Activated CD8-positive, alpha-beta T cell treated with anti-CD3 and anti-CD28 coated beads for 36 hours (primary cell): ENCODE results near the gene ADPRHL1. TPM values are rescaled to one million over a fixed set of nuclear protein-coding genes. Genes with fewer than 3 reads are reported as not detected.

ENCODE experiments used
- ATAC-seq: fragments of 200-7000 bp; cut with Tn5 transposase; one replicate; pipeline ENCODE4 v1.10.0; 2021; ENCODE audit warnings: mild to moderate bottlenecking, moderate library complexity
- CTCF ChIA-PET: fragments of 350-600 bp; sonication (Branson Sonifier 250); formaldehyde crosslinking; loops from one replicate; lab custom pipeline; 2021; ENCODE audit warnings: antibody characterized with exemption; lab: Charles Lee
- POLR2A ChIA-PET: fragments of 350-600 bp; sonication (Branson Sonifier 250); formaldehyde crosslinking; loops from one replicate; lab custom pipeline; 2021; ENCODE audit warnings: antibody characterized with exemption; lab: Charles Lee
- DNase-seq: peaks from one replicate; pipeline ENCODE4 v3.0.0-alpha.2; 2020
- H3K27ac Mint-ChIP-seq: one replicate; pipeline ENCODE4 v1.8.0; 2021; ENCODE audit warnings: mild to moderate bottlenecking, mixed read lengths
- H3K27me3 Mint-ChIP-seq: one replicate; pipeline ENCODE4 v1.8.0; 2021; ENCODE audit warnings: mixed read lengths
- H3K36me3 Mint-ChIP-seq: one replicate; pipeline ENCODE4 v1.8.0; 2021; ENCODE audit warnings: low read depth, mixed read lengths
- H3K4me1 Mint-ChIP-seq: one replicate; pipeline ENCODE4 v1.8.0; 2021; ENCODE audit warnings: low read depth, mixed read lengths
- H3K4me3 Mint-ChIP-seq: one replicate; pipeline ENCODE4 v1.8.0; 2021; ENCODE audit warnings: mild to moderate bottlenecking, moderate library complexity, mixed read lengths
- H3K9me3 Mint-ChIP-seq: one replicate; pipeline ENCODE4 v1.8.0; 2021; ENCODE audit warnings: mixed read lengths
- CTCF ChIP-seq: fragments of 200-600 bp; IDR thresholded peaks from one replicate; pipeline ENCODE4 v1.8.0; 2022; ENCODE audit warnings: antibody characterized with exemption, mild to moderate bottlenecking
- intact Hi-C: fragments of 100-400 bp; cut with micrococcal nuclease; formaldehyde crosslinking; loops from one replicate; pipeline ENCODE4 v1.10.0; 2022
- total RNA-seq, 2 experiments: library from RNA; stranded (reverse); gene quantifications; one replicate each; pipeline ENCODE4 v1.2.3, GENCODE V29; 2021

The ADPRHL1 gene
- total RNA-seq, 2 experiments from 2014 or later = 0.23 to 0.36 TPM

GRCh38 chr13:113412440-113412839, 40.8 kb downstream of the ADPRHL1 start:
- ATAC-seq (no peak), DNase-seq (no peak)
- no peaks in the 10 kb centered on the region for H3K9me3 Mint-ChIP-seq
- no peak overlapping the region for H3K27ac Mint-ChIP-seq
- H3K4me3 Mint-ChIP-seq = no peak overlapping the region
- ChIA-PET CTCF (no interaction called here), POLR2A (no interaction called here)
- H3K36me3 Mint-ChIP-seq = no peaks in the 10 kb centered on the region
- H3K27me3 Mint-ChIP-seq = peaks cover 5% of the 10 kb centered on the region
- no peak for TF ChIP-seq CTCF
- intact Hi-C loops = no loop called here
- H3K4me1 Mint-ChIP-seq = no peaks in the 10 kb centered on the region

GRCh38 chr13:113411216-113412023, 41.9 kb downstream of the ADPRHL1 start:
- Mint-ChIP-seq H3K36me3 (no peaks in the 10 kb centered on the region), H3K9me3 (no peaks in the 10 kb centered on the region), H3K27me3 (peaks cover 5% of the 10 kb centered on the region), H3K4me3 (no peak overlapping the region), H3K27ac (no peak overlapping the region), H3K4me1 (no peaks in the 10 kb centered on the region)
- ChIA-PET CTCF (no interaction called here), POLR2A (no interaction called here)
- DNase-seq (no peak), ATAC-seq (no peak)
- TF ChIP-seq CTCF = no peak
- intact Hi-C loops = no loop called here

- peak; percentile 12 for DNase-seq
- CTCF ChIA-PET = no interaction called here
- Mint-ChIP-seq H3K4me1 (no peaks in the 10 kb centered on the region), H3K9me3 (no peaks in the 10 kb centered on the region), H3K27ac (no peak overlapping the region), H3K4me3 (no peak overlapping the region), H3K27me3 (peaks cover 5% of the 10 kb centered on the region), H3K36me3 (no peaks in the 10 kb centered on the region)
- POLR2A ChIA-PET = no interaction called here
- TF ChIP-seq CTCF = no peak
- ATAC-seq = no peak
- intact Hi-C loops = no loop called here
Observed at GRCh38 chr13:113410472-113411201, 42.7 kb downstream of the ADPRHL1 start.

- Mint-ChIP-seq H3K4me1 (no peaks in the 10 kb centered on the region), H3K4me3 (no peak overlapping the region), H3K27me3 (peaks cover 5% of the 10 kb centered on the region), H3K9me3 (no peaks in the 10 kb centered on the region), H3K36me3 (no peaks in the 10 kb centered on the region), H3K27ac (no peak overlapping the region)
- no peak for DNase-seq
- intact Hi-C loops = no loop called here
- ATAC-seq = no peak
- POLR2A ChIA-PET = no interaction called here
- TF ChIP-seq CTCF = no peak
- CTCF ChIA-PET = no interaction called here
Observed at GRCh38 chr13:113408562-113408961, 44.7 kb downstream of the ADPRHL1 start.
